Mammary epithelial cell (primary cell): ENCODE data around the gene PSMC2.
"Not testable (repeated sequence)": the region's sequence is repeated elsewhere in the genome, so short reads cannot be mapped to it uniquely, and the experiment has no call there.

ENCODE experiments used
- EZH2 ChIP-seq: IDR thresholded peaks from 2 replicates; pipeline ENCODE4 v1.6.1; 2012; ENCODE audit warnings: low read length, inconsistent platforms, borderline replicate concordance
- TF ChIP-seq, protein P1 (sequence below), 2 donors: IDR thresholded peaks in 1 of 2; conservative IDR thresholded peaks in 1 of 2; 2 replicates each; pipeline ENCODE4 v1.5.1; 2011 to 2012; ENCODE audit warnings: inconsistent platforms in 2 of 2, low read length in 2 of 2, mild to moderate bottlenecking in 2 of 2, control low read depth in 1 of 2, low read depth in 1 of 2; ENCODE audit not compliant: insufficient read depth in 1 of 2; ENCODE audit errors: extremely low read depth in 1 of 2

DNA sequence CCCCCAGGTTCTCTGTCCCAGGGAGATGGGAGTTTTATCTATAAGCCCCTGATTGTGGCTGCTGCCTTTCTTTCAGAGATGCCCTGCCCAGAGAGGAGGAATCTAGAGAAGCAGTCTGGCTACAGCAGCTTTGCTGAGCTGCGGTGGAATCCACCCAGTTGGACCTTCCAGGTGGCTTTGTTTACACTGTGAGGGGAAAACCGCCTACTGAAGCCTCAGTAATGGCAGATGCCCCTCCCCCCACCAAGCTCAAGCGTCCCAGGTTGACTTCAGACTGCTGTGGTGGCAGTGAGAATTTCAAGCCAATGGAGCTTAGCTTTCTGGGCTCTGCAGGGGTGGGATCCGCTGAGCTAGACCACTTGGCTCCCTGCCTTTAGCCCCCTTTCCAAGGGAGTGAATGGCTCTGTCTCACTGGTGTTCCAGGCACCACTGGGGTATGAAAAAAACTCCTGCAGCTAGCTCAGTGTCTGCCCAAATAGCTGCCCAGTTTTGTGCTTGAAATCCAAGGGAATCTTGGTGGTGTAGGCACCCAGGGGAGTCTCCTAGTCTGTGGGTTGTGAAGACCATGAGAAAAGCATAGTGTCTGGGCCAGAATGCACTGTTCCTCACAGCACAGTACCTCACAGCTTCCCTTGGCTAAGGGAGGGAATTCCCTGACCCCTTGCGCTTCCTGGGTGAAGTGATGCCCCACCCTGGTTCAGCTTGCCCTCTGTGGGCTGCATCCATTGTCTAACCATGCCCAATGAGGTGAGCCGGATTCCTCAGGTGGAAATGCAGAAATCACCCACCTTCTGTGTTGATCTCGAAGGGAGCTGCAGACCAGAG lies 58.6 kb downstream of the PSMC2 start:
- TF ChIP-seq, protein P1, sequence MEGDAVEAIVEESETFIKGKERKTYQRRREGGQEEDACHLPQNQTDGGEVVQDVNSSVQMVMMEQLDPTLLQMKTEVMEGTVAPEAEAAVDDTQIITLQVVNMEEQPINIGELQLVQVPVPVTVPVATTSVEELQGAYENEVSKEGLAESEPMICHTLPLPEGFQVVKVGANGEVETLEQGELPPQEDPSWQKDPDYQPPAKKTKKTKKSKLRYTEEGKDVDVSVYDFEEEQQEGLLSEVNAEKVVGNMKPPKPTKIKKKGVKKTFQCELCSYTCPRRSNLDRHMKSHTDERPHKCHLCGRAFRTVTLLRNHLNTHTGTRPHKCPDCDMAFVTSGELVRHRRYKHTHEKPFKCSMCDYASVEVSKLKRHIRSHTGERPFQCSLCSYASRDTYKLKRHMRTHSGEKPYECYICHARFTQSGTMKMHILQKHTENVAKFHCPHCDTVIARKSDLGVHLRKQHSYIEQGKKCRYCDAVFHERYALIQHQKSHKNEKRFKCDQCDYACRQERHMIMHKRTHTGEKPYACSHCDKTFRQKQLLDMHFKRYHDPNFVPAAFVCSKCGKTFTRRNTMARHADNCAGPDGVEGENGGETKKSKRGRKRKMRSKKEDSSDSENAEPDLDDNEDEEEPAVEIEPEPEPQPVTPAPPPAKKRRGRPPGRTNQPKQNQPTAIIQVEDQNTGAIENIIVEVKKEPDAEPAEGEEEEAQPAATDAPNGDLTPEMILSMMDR (conservative IDR thresholded peaks at IDR 0.05 in 1 of 2, IDR thresholded peaks at IDR 0.05 in 1 of 2; ENCODE audit: extremely low read depth in 1 of 2, insufficient read depth in 1 of 2, low read depth in 1 of 2, low read length in 2 of 2): not testable (repeated sequence)
- TF ChIP-seq EZH2: not testable (repeated sequence)
